Gastroesophageal sphincter (tissue), 3 donors: ENCODE results near the gene SLC44A3.

Source experiments
- EP300 ChIP-seq: sonication (generic); formaldehyde crosslinking; IDR thresholded peaks from one replicate; pipeline ENCODE4 v1.6.1; 2017; ENCODE audit warnings: antibody characterized with exemption, mild to moderate bottlenecking
- TF ChIP-seq, protein P1 (sequence below), 4 experiments: fragments of 200-600 bp in 2 of 4; fragments of 450-650 bp in 2 of 4; sonication (generic) in 1 of 4; IDR thresholded peaks; one replicate each; pipeline ENCODE4 v1.5.1; 2017 to 2019; ENCODE audit warnings: antibody characterized with exemption in 4 of 4, mild to moderate bottlenecking in 2 of 4, moderate library complexity in 2 of 4

DNA sequence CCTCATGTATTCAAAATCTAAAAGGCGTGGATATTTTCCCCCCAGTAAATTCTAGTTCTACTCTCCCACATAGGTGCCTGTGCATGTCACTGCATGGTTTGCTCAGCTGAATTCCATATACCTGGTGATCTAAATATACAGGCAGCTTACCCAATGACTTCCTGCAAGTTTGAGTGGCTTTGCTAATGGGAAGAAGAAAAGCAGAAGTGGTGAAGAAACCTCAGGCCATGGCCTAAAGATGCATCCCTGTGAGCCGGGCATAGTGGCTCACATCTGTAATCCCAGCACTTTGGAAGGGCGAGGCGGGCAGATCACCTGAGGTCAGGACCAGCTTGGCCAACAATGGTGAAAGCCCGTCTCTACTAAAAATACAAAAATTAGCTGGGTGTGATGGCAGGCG is 11.5 kb downstream of the SLC44A3 start:
- TF ChIP-seq EP300, result no peak
- TF ChIP-seq, protein P1, sequence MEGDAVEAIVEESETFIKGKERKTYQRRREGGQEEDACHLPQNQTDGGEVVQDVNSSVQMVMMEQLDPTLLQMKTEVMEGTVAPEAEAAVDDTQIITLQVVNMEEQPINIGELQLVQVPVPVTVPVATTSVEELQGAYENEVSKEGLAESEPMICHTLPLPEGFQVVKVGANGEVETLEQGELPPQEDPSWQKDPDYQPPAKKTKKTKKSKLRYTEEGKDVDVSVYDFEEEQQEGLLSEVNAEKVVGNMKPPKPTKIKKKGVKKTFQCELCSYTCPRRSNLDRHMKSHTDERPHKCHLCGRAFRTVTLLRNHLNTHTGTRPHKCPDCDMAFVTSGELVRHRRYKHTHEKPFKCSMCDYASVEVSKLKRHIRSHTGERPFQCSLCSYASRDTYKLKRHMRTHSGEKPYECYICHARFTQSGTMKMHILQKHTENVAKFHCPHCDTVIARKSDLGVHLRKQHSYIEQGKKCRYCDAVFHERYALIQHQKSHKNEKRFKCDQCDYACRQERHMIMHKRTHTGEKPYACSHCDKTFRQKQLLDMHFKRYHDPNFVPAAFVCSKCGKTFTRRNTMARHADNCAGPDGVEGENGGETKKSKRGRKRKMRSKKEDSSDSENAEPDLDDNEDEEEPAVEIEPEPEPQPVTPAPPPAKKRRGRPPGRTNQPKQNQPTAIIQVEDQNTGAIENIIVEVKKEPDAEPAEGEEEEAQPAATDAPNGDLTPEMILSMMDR (IDR thresholded peaks at IDR 0.05), result no peak
